Endothelial cell of umbilical vein (primary cell): Measurements from ENCODE around the gene MT1E. TPM values are rescaled to one million over a fixed set of nuclear protein-coding genes. Genes with fewer than 3 reads are reported as not detected.

Experiments
- BruUV-seq: library from RNA; stranded (reverse); fragments of 400-500 nt; replicated peaks from 2 replicates; lab custom pipeline; 2021; lab: Mats Ljungman, UMichigan
- CTCF ChIA-PET: fragments of 300-600, 350-600 bp; sonication (Branson Sonifier 250); formaldehyde crosslinking; loops from one replicate; lab custom pipeline; 2021; ENCODE audit warnings: antibody characterized with exemption, inconsistent platforms; lab: Charles Lee
- POLR2A ChIA-PET: fragments of 300-600, 350-600 bp; sonication (Branson Sonifier 250); formaldehyde crosslinking; loops from one replicate; lab custom pipeline; 2021; ENCODE audit warnings: antibody characterized with exemption, inconsistent platforms; lab: Charles Lee
- DNase-seq: peaks from one replicate; pipeline ENCODE4 v3.0.0-alpha.2; 2011; ENCODE audit warnings: low read depth, low spot score
- FAIRE-seq: peaks from 2 replicates; lab custom pipeline; 2011; peaks lifted over from hg19 to GRCh38; lab: Jason Lieb, UNC
- H2AFZ ChIP-seq: 2 replicates; pipeline ENCODE4 v1.6.0; 2012; ENCODE audit warnings: low read depth, low read length, control low read depth, inconsistent platforms
- H3K27ac ChIP-seq: 2 replicates; pipeline ENCODE4 v1.5.1; 2011; ENCODE audit warnings: low read depth, mild to moderate bottlenecking, control low read depth, low read length, moderate library complexity; ENCODE audit not compliant: insufficient read depth
- H3K27me3 ChIP-seq, 2 experiments: 2 replicates each; pipeline versions ENCODE4 v1.6.0 to v1.6.1; 2011; ENCODE audit warnings: low read length in 2 of 2, mixed read lengths in 1 of 2; ENCODE audit not compliant: control insufficient read depth in 2 of 2, insufficient read depth in 2 of 2
- H3K36me3 ChIP-seq, 2 experiments: 2 replicates in 1 of 2; 3 replicates in 1 of 2; pipeline ENCODE4 v1.5.1; 2011; ENCODE audit warnings: low read length in 2 of 2, mild to moderate bottlenecking in 1 of 2, moderate library complexity in 1 of 2; ENCODE audit not compliant: control insufficient read depth in 2 of 2, insufficient read depth in 2 of 2; ENCODE audit errors: extremely low read depth in 1 of 2
- H3K4me1 ChIP-seq: 3 replicates; pipeline ENCODE4 v1.5.1; 2011; ENCODE audit warnings: mild to moderate bottlenecking, low read length; ENCODE audit not compliant: control insufficient read depth, insufficient read depth; ENCODE audit errors: extremely low read depth
- H3K4me2 ChIP-seq: 2 replicates; pipeline ENCODE4 v1.6.1; 2011; ENCODE audit warnings: low read length, control low read depth, mixed read lengths; ENCODE audit not compliant: insufficient read depth
- H3K4me3 ChIP-seq, 3 experiments: fragments of 200-600 bp in 1 of 3; sonication (generic), shearing (Covaris generic) in 1 of 3; replicated peaks in 1 of 3; 2 replicates each; pipeline ENCODE4 v1.5.1; 2011 to 2016; ENCODE audit warnings: control low read depth in 3 of 3, low read length in 3 of 3, mild to moderate bottlenecking in 2 of 3, inconsistent platforms in 1 of 3, low read depth in 1 of 3, moderate library complexity in 1 of 3; ENCODE audit not compliant: insufficient read depth in 1 of 3
- H3K79me2 ChIP-seq: 2 replicates; pipeline ENCODE4 v1.6.0; 2012; ENCODE audit warnings: low read length, inconsistent platforms; ENCODE audit not compliant: control insufficient read depth, insufficient read depth
- H3K9ac ChIP-seq: replicated peaks from 2 replicates; pipeline ENCODE3; 2011; ENCODE audit warnings: low read length, control low read depth; ENCODE audit not compliant: insufficient read depth; ENCODE audit errors: extremely low read depth
- H3K9me1 ChIP-seq: replicated peaks from 3 replicates; pipeline ENCODE4 v1.6.0; 2011; ENCODE audit warnings: mild to moderate bottlenecking, low read length; ENCODE audit not compliant: control insufficient read depth, insufficient read depth; ENCODE audit errors: extremely low read depth
- H3K9me3 ChIP-seq: replicated peaks from 2 replicates; pipeline ENCODE4 v1.5.1; 2012; ENCODE audit warnings: low read length, inconsistent platforms; ENCODE audit not compliant: control insufficient read depth, insufficient read depth
- H4K20me1 ChIP-seq: replicated peaks from 2 replicates; pipeline ENCODE3; 2011; ENCODE audit warnings: mild to moderate bottlenecking, low read length; ENCODE audit not compliant: control insufficient read depth, insufficient read depth; ENCODE audit errors: extremely low read depth
- EZH2 ChIP-seq: IDR thresholded peaks from 2 replicates; pipeline ENCODE4 v1.6.1; 2012; ENCODE audit warnings: borderline replicate concordance, low read depth, mild to moderate bottlenecking, moderate library complexity, low read length, inconsistent platforms; ENCODE audit not compliant: severe bottlenecking
- FOS ChIP-seq: IDR thresholded peaks from 2 replicates; pipeline ENCODE4 v1.6.1; 2011; ENCODE audit warnings: mild to moderate bottlenecking, low read length, moderate library complexity, borderline replicate concordance; ENCODE audit not compliant: insufficient read depth
- GATA2 ChIP-seq: IDR thresholded peaks from 2 replicates; pipeline ENCODE4 v1.7.0; 2011; ENCODE audit warnings: low read depth, mild to moderate bottlenecking, moderate library complexity, mixed read lengths, low read length; ENCODE audit not compliant: insufficient read length, insufficient read depth
- JUN ChIP-seq: IDR thresholded peaks from 2 replicates; pipeline ENCODE4 v1.6.1; 2011; ENCODE audit warnings: borderline replicate concordance, low read depth; ENCODE audit not compliant: insufficient read length, insufficient read depth
- MYC ChIP-seq: IDR thresholded peaks from one replicate; pipeline ENCODE4 v1.6.1; 2011; ENCODE audit warnings: mild to moderate bottlenecking, low read depth, low read length
- POLR2A ChIP-seq: IDR thresholded peaks from 2 replicates; pipeline ENCODE4 v1.6.1; 2012; ENCODE audit warnings: low read depth, mild to moderate bottlenecking, control low read depth, low read length
- POLR2AphosphoS5 ChIP-seq: IDR thresholded peaks from 2 replicates; pipeline ENCODE4 v1.6.1; 2012; ENCODE audit warnings: low read depth, mild to moderate bottlenecking, control low read depth, low read length, moderate library complexity; ENCODE audit not compliant: insufficient read depth
- dilution Hi-C: fragments of 300-500 bp; cut with MboI; formaldehyde crosslinking; loops from one replicate; pipeline ENCODE4 v1.15.0; 2019; ENCODE audit warnings: low sequenced_read_pairs; ENCODE audit not compliant: extremely low pct_ligation_motif_present
- intact Hi-C: fragments of 100-400 bp; cut with micrococcal nuclease; formaldehyde crosslinking; loops from one replicate; pipeline ENCODE4 v1.10.0; 2022
- polyA plus RNA-seq, 4 experiments: library from polyadenylated mRNA; depleted of rRNA in 3 of 4; stranded (reverse) in 3 of 4; unstranded in 1 of 4; fragments of >200 nt; gene quantifications; 2 replicates each; pipeline versions ENCODE4 v1.2.1 to v1.2.3, GENCODE V29; 2011 to 2012; ENCODE audit warnings: missing spikeins in 1 of 4
- total RNA-seq: library from RNA; stranded (reverse); gene quantifications from 2 replicates; pipeline ENCODE4 v1.2.3, GENCODE V29; 2021
- TF ChIP-seq, protein P1 (sequence below): IDR thresholded peaks from 2 replicates; pipeline ENCODE4 v1.6.1; 2011; ENCODE audit not compliant: insufficient read depth, insufficient read length
- TF ChIP-seq, protein P2 (sequence below), 2 donors: IDR thresholded peaks; 1 replicate in 1 of 2; 2 replicates in 1 of 2; pipeline ENCODE4 v1.5.1; 2011; ENCODE audit warnings: low read length in 2 of 2, mild to moderate bottlenecking in 2 of 2, moderate library complexity in 2 of 2, control low read depth in 1 of 2, inconsistent platforms in 1 of 2, low read depth in 1 of 2; ENCODE audit not compliant: insufficient read depth in 1 of 2; ENCODE audit errors: extremely low read depth in 1 of 2

Gene MT1E
- total and polyA plus RNA-seq, 2 donors (not counting 3 experiments of a cell fraction or from before 2014, with no cell fraction given): 208 to 346 TPM

DNA sequence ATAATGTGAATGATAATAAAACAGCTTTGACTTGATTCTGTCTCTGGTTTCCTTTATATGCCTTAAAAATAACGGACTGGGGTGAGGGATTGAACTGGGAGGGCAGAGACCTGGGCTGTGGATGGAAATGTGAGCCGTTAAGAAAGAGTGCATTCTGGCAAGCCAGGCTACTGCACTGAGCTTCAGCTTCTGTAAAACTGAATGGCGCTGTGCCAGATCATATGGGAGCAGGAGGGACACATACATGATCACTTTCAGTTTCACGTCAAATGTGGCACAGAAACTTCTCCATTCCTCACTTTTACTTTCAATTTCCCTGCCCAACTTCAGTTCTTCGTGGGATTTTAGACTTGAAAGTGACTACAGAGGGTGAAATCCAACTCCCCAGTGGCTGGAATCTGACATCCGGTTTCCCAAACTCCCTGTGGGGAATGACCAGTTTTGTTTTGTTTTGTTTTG lies 16.1 kb upstream of the MT1E start:
- Histone ChIP-seq H4K20me1 (no peaks in the 10 kb centered on the region), H3K27ac (peak overlapping the region; percentile 99), H3K9me3 (no peaks in the 10 kb centered on the region), H3K36me3 (no peaks in the 10 kb centered on the region), H3K4me2 (peak overlapping the region; percentile 81), H3K9me1 (no peaks in the 10 kb centered on the region), H3K4me3 (peak overlapping the region; percentile 50 to 93 (median 83)), H3K9ac (peak overlapping the region; percentile 95), H3K27me3 (no peaks in the 10 kb centered on the region), H3K79me2 (peaks cover 28% of the 10 kb centered on the region), H3K4me1 (peaks cover 73% of the 10 kb centered on the region), H2AFZ (no peak overlapping the region)
- ChIA-PET CTCF (interaction anchor here (0.6 to 1.5 kb wide), 7 partner anchors 9 to 92 kb away, joined by 3 to 8 read pairs (median 3); no protein-coding TSS in a partner anchor), POLR2A (interaction anchor here (4.5 kb wide), 1 partner anchor 17 kb away, joined by 51 read pairs; the partner anchor contains the start of gene MT1E)
- TF ChIP-seq FOS: no peak
- TF ChIP-seq EZH2: no peak
- TF ChIP-seq POLR2A: peak; percentile 72
- no peak for TF ChIP-seq MYC
- TF ChIP-seq JUN: no peak
- no peak for TF ChIP-seq GATA2
- TF ChIP-seq, protein P1, sequence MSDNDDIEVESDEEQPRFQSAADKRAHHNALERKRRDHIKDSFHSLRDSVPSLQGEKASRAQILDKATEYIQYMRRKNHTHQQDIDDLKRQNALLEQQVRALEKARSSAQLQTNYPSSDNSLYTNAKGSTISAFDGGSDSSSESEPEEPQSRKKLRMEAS: no peak
- TF ChIP-seq, protein P2, sequence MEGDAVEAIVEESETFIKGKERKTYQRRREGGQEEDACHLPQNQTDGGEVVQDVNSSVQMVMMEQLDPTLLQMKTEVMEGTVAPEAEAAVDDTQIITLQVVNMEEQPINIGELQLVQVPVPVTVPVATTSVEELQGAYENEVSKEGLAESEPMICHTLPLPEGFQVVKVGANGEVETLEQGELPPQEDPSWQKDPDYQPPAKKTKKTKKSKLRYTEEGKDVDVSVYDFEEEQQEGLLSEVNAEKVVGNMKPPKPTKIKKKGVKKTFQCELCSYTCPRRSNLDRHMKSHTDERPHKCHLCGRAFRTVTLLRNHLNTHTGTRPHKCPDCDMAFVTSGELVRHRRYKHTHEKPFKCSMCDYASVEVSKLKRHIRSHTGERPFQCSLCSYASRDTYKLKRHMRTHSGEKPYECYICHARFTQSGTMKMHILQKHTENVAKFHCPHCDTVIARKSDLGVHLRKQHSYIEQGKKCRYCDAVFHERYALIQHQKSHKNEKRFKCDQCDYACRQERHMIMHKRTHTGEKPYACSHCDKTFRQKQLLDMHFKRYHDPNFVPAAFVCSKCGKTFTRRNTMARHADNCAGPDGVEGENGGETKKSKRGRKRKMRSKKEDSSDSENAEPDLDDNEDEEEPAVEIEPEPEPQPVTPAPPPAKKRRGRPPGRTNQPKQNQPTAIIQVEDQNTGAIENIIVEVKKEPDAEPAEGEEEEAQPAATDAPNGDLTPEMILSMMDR (IDR thresholded peaks at IDR 0.05; ENCODE audit: extremely low read depth in 1 of 2, insufficient read depth in 1 of 2, low read depth in 1 of 2, low read length in 2 of 2): no peak
- TF ChIP-seq POLR2AphosphoS5: peak; percentile 55
- peak; percentile 82 for DNase-seq
- TSS peak; percentile 1 for BruUV-seq
- FAIRE-seq: no peak
- dilution Hi-C loops: no loop called here
- intact Hi-C loops: no loop called here
